ES-I3 (cell line): Measurements from ENCODE around the gene CASQ1.

ENCODE experiments used
- H3K36me3 ChIP-seq: 2 replicates; pipeline ENCODE4 v1.6.1; 2013; ENCODE audit warnings: mild to moderate bottlenecking, low read length, control low read depth, moderate library complexity; ENCODE audit not compliant: insufficient read depth
- H3K4me1 ChIP-seq: 2 replicates; pipeline ENCODE4 v1.6.1; 2013; ENCODE audit warnings: mild to moderate bottlenecking, control low read depth, low read length; ENCODE audit not compliant: insufficient read depth
- H3K9ac ChIP-seq: 2 replicates; pipeline ENCODE4 v1.6.1; 2013; ENCODE audit warnings: low read depth, mild to moderate bottlenecking, low read length, moderate library complexity
- H3K9me3 ChIP-seq: 2 replicates; pipeline ENCODE4 v1.6.1; 2013; ENCODE audit warnings: mild to moderate bottlenecking, low read length, moderate library complexity; ENCODE audit not compliant: control insufficient read depth, insufficient read depth

The CASQ1 gene

GRCh38 chr1:160178731-160179130, 11.6 kb upstream of the CASQ1 start:
- Histone ChIP-seq H3K4me1 (peaks cover 10% of the 10 kb centered on the region), H3K9me3 (no peaks in the 10 kb centered on the region), H3K9ac (no peak overlapping the region), H3K36me3 (no peaks in the 10 kb centered on the region)

GRCh38 chr1:160179336-160179735, 11.0 kb upstream of the CASQ1 start:
- H3K4me1 ChIP-seq = peaks cover 10% of the 10 kb centered on the region
- H3K9ac ChIP-seq = no peak overlapping the region
- H3K9me3 ChIP-seq = no peaks in the 10 kb centered on the region
- no peaks in the 10 kb centered on the region for H3K36me3 ChIP-seq

GRCh38 chr1:160186246-160186645, 4.1 kb upstream of the CASQ1 start:
- H3K9ac ChIP-seq = no peak overlapping the region
- peaks cover 19% of the 10 kb centered on the region for H3K4me1 ChIP-seq
- no peaks in the 10 kb centered on the region for H3K9me3 ChIP-seq
- H3K36me3 ChIP-seq = no peaks in the 10 kb centered on the region

- Histone ChIP-seq H3K9me3 (no peaks in the 10 kb centered on the region), H3K36me3 (no peaks in the 10 kb centered on the region), H3K4me1 (peaks cover 19% of the 10 kb centered on the region), H3K9ac (no peak overlapping the region)
Measured at GRCh38 chr1:160186729-160187128, 3.6 kb upstream of the CASQ1 start.

GRCh38 chr1:160187407-160187806, 3.0 kb upstream of the CASQ1 start:
- Histone ChIP-seq H3K4me1 (peaks cover 22% of the 10 kb centered on the region), H3K9ac (no peak overlapping the region), H3K9me3 (no peaks in the 10 kb centered on the region), H3K36me3 (no peaks in the 10 kb centered on the region)

GRCh38 chr1:160188341-160188740, 2.0 kb upstream of the CASQ1 start:
- H3K9me3 ChIP-seq = no peaks in the 10 kb centered on the region
- H3K9ac ChIP-seq = no peak overlapping the region
- H3K4me1 ChIP-seq = peaks cover 25% of the 10 kb centered on the region
- no peaks in the 10 kb centered on the region for H3K36me3 ChIP-seq

GRCh38 chr1:160191756-160192155, 1.4 kb downstream of the CASQ1 start:
- no peaks in the 10 kb centered on the region for H3K36me3 ChIP-seq
- no peaks in the 10 kb centered on the region for H3K9me3 ChIP-seq
- H3K9ac ChIP-seq = no peak overlapping the region
- peaks cover 25% of the 10 kb centered on the region for H3K4me1 ChIP-seq

- Histone ChIP-seq H3K9me3 (no peaks in the 10 kb centered on the region), H3K9ac (no peak overlapping the region), H3K36me3 (no peaks in the 10 kb centered on the region), H3K4me1 (peaks cover 25% of the 10 kb centered on the region)
Measured at GRCh38 chr1:160192234-160192633, 1.9 kb downstream of the CASQ1 start.

- Histone ChIP-seq H3K4me1 (peaks cover 25% of the 10 kb centered on the region), H3K36me3 (no peaks in the 10 kb centered on the region), H3K9me3 (no peaks in the 10 kb centered on the region), H3K9ac (no peak overlapping the region)
Measured at GRCh38 chr1:160193091-160193819, 2.9 kb downstream of the CASQ1 start.

- Histone ChIP-seq H3K9me3 (no peaks in the 10 kb centered on the region), H3K36me3 (no peaks in the 10 kb centered on the region), H3K9ac (no peak overlapping the region), H3K4me1 (peaks cover 25% of the 10 kb centered on the region)
Measured at GRCh38 chr1:160193832-160194736, 3.7 kb downstream of the CASQ1 start.

- Histone ChIP-seq H3K4me1 (peaks cover 19% of the 10 kb centered on the region), H3K36me3 (no peaks in the 10 kb centered on the region), H3K9me3 (no peaks in the 10 kb centered on the region), H3K9ac (no peak overlapping the region)
Measured at GRCh38 chr1:160194737-160195059, 4.3 kb downstream of the CASQ1 start.

GRCh38 chr1:160196143-160196542, 5.8 kb downstream of the CASQ1 start:
- Histone ChIP-seq H3K9ac (no peak overlapping the region), H3K4me1 (peaks cover 10% of the 10 kb centered on the region), H3K36me3 (no peaks in the 10 kb centered on the region), H3K9me3 (no peaks in the 10 kb centered on the region)

GRCh38 chr1:160197231-160197630, 6.9 kb downstream of the CASQ1 start:
- Histone ChIP-seq H3K9me3 (no peaks in the 10 kb centered on the region), H3K36me3 (no peaks in the 10 kb centered on the region), H3K4me1 (peaks cover 5% of the 10 kb centered on the region), H3K9ac (no peak overlapping the region)

GRCh38 chr1:160200786-160201185, 10.4 kb downstream of the CASQ1 start:
- H3K9ac ChIP-seq = no peak overlapping the region
- no peaks in the 10 kb centered on the region for H3K36me3 ChIP-seq
- H3K4me1 ChIP-seq = peaks cover 12% of the 10 kb centered on the region
- no peaks in the 10 kb centered on the region for H3K9me3 ChIP-seq
